Measurements from ENCODE around the gene TMEM270. TPM values are rescaled to one million over a fixed set of nuclear protein-coding genes. Genes with fewer than 3 reads are reported as not detected.

The TMEM270 gene
- polyA plus RNA-seq, 2 of the 4 experiments (the other 2 are of a cell fraction) = not detected

- no peak overlapping the region for H3K4me2 ChIP-seq
- ATAC-seq (no peak), FAIRE-seq (no peak), DNase-seq (ENCODE audit: low read depth in 1 of 2, low spot score in 1 of 2) (no peak)
- H3K27ac ChIP-seq = no peak overlapping the region
- ChIA-PET CTCF (interaction anchor here (3.2 to 4.5 kb wide), 2 partner anchors 9 to 43 kb away, joined by 28 to 36 read pairs; no protein-coding TSS in a partner anchor), POLR2A (no interaction called here)
- no peaks in the 10 kb centered on the region for H3K9me3 ChIP-seq
- no peak overlapping the region for H3K4me3 ChIP-seq
- 67% methylated on average over 3 of the region's 3 CpGs for WGBS (ENCODE audit: missing lambda C conversion rate)
- peaks cover 7% of the 10 kb centered on the region; the same call in 2 of the 3 replicates for H3K4me1 ChIP-seq
- no peak for TF ChIP-seq CHD2 (IDR thresholded peaks at IDR 0.05; ENCODE audit: low read length, partially characterized antibody)
- TF ChIP-seq CTCF (IDR thresholded peaks at IDR 0.05) = no peak
Observed at GRCh38 chr7:73812996-73813395, 48.0 kb upstream of the TMEM270 start.

GRCh38 chr7:73815436-73815835, 45.5 kb upstream of the TMEM270 start:
- Histone ChIP-seq H3K9me3 (no peaks in the 10 kb centered on the region), H3K4me2 (no peak overlapping the region), H3K4me1 (no peaks in the 10 kb centered on the region), H3K27ac (no peak overlapping the region), H3K4me3 (no peak overlapping the region)
- WGBS (ENCODE audit: missing lambda C conversion rate) = 63% methylated on average over 8 of the region's 8 CpGs
- FAIRE-seq = no peak
- POLR2A ChIA-PET = interaction anchor here (0.7 kb wide), 1 partner anchor 212 kb away, joined by 6 read pairs; no protein-coding TSS in a partner anchor
- CTCF ChIA-PET = interaction anchor here (0.6 to 4.5 kb wide), 6 partner anchors 12 to 209 kb away, joined by 3 to 36 read pairs (median 3); no protein-coding TSS in a partner anchor
- no peak for ATAC-seq
- no peak for DNase-seq (ENCODE audit: low read depth in 1 of 2, low spot score in 1 of 2)
- TF ChIP-seq KDM1A (IDR thresholded peaks at IDR 0.05; ENCODE audit: low read depth) = no peak
- TF ChIP-seq RCOR1 (IDR thresholded peaks at IDR 0.05; ENCODE audit: low read depth, low read length) = no peak
- TF ChIP-seq ZSCAN20 (CRISPR knock-in tag; IDR thresholded peaks at IDR 0.05) = no peak
- no peak for TF ChIP-seq CHD4 (IDR thresholded peaks at IDR 0.05; ENCODE audit: borderline replicate concordance)

- TF ChIP-seq HOXB5 (CRISPR knock-in tag; IDR thresholded peaks at IDR 0.05) (no peak), SREBF2 (IDR thresholded peaks at IDR 0.05) (no peak), NR3C1 (IDR thresholded peaks at IDR 0.05) (no peak), CHD2 (IDR thresholded peaks at IDR 0.05; ENCODE audit: low read length, partially characterized antibody) (no peak), JUNB (IDR thresholded peaks at IDR 0.05) (no peak), HMGXB4 (CRISPR knock-in tag; IDR thresholded peaks at IDR 0.05; ENCODE audit: borderline replicate concordance) (no peak), ZNF302 (CRISPR knock-in tag; IDR thresholded peaks at IDR 0.05) (no peak), REST (IDR thresholded peaks at IDR 0.05) (no peak), RFX5 (IDR thresholded peaks at IDR 0.05) (no peak), MAX (IDR thresholded peaks at IDR 0.05) (no peak), GATA3 (IDR thresholded peaks at IDR 0.05; ENCODE audit: borderline replicate concordance) (no peak), RAD21 (conservative IDR thresholded peaks at IDR 0.05 in 1 of 2, IDR thresholded peaks at IDR 0.05 in 1 of 2) (no peak), NFE2L2 (conservative IDR thresholded peaks at IDR 0.05; ENCODE audit: low read length) (no peak), EP300 (IDR thresholded peaks at IDR 0.05) (no peak), RARB (CRISPR knock-in tag; IDR thresholded peaks at IDR 0.05) (no peak), NPAS2 (CRISPR knock-in tag; IDR thresholded peaks at IDR 0.05; ENCODE audit: borderline replicate concordance) (no peak), RCOR1 (IDR thresholded peaks at IDR 0.05; ENCODE audit: low read depth, low read length) (no peak), JUN (IDR thresholded peaks at IDR 0.05) (no peak)
- POLR2A ChIA-PET = no interaction called here
- no peak for DNase-seq (ENCODE audit: low read depth in 1 of 2, low spot score in 1 of 2)
- ATAC-seq = no peak
- no peak for FAIRE-seq
- Histone ChIP-seq H3K9me3 (no peaks in the 10 kb centered on the region), H3K4me2 (no peak overlapping the region), H3K4me3 (no peak overlapping the region), H3K27ac (no peak overlapping the region), H3K4me1 (peaks cover 8% of the 10 kb centered on the region)
- WGBS (ENCODE audit: missing lambda C conversion rate) = 87% methylated on average over 6 of the region's 6 CpGs
- CTCF ChIA-PET = interaction anchor here (1.5 to 4.5 kb wide), 2 partner anchors 12 to 39 kb away, joined by 3 to 36 read pairs; no protein-coding TSS in a partner anchor
Observed at GRCh38 chr7:73817121-73817520, 43.8 kb upstream of the TMEM270 start.
